Neuronal stem cell (in vitro differentiated cells): ENCODE data around the gene AKAP9.

Experiments used
- DNase-seq: peaks from one replicate; pipeline ENCODE4 v3.0.0-alpha.2; 2013; ENCODE audit warnings: low spot score
- H2AFZ ChIP-seq: one replicate; pipeline ENCODE4 v1.6.1; 2013; ENCODE audit warnings: mild to moderate bottlenecking, low read length, inconsistent platforms
- H2AK5ac ChIP-seq: 2 replicates; pipeline ENCODE4 v1.6.1; 2013; ENCODE audit warnings: low read depth, mild to moderate bottlenecking, inconsistent platforms, low read length, moderate library complexity, mixed read lengths
- H2BK120ac ChIP-seq: 2 replicates; pipeline ENCODE4 v1.6.1; 2013; ENCODE audit warnings: low read depth, mild to moderate bottlenecking, inconsistent platforms, low read length, moderate library complexity, mixed read lengths
- H2BK12ac ChIP-seq: one replicate; pipeline ENCODE4 v1.6.1; 2013; ENCODE audit warnings: low read length, inconsistent platforms
- H2BK15ac ChIP-seq: 2 replicates; pipeline ENCODE4 v1.6.1; 2013; ENCODE audit warnings: mild to moderate bottlenecking, low read length, inconsistent platforms, mixed read lengths
- H2BK5ac ChIP-seq: one replicate; pipeline ENCODE4 v1.6.1; 2013; ENCODE audit warnings: inconsistent platforms, mild to moderate bottlenecking, low read length, moderate library complexity
- H3K14ac ChIP-seq: one replicate; pipeline ENCODE4 v1.6.1; 2013; ENCODE audit warnings: low read length, inconsistent platforms
- H3K18ac ChIP-seq: 2 replicates; pipeline ENCODE4 v1.6.1; 2013; ENCODE audit warnings: low read length, inconsistent platforms
- H3K23ac ChIP-seq: 2 replicates; pipeline ENCODE4 v1.6.1; 2013; ENCODE audit warnings: low read depth, mild to moderate bottlenecking, mixed read lengths, low read length, inconsistent platforms; ENCODE audit not compliant: poor library complexity
- H3K27ac ChIP-seq: replicated peaks from 3 replicates; pipeline ENCODE4 v1.5.1; 2013; ENCODE audit warnings: low read length, inconsistent platforms
- H3K27me3 ChIP-seq, 3 experiments: 2 replicates each; pipeline ENCODE4 v1.6.1; 2013; ENCODE audit warnings: low read length in 3 of 3, mild to moderate bottlenecking in 2 of 3, inconsistent platforms in 1 of 3, low read depth in 1 of 3, mixed read lengths in 1 of 3, moderate library complexity in 1 of 3; ENCODE audit not compliant: control insufficient read depth in 3 of 3, insufficient read depth in 3 of 3
- H3K36me3 ChIP-seq, 2 donors: replicated peaks in 1 of 2; 2 replicates each; pipeline ENCODE4 v1.6.1; 2013; ENCODE audit warnings: low read length in 2 of 2; ENCODE audit not compliant: control insufficient read depth in 2 of 2, insufficient read depth in 2 of 2
- H3K4ac ChIP-seq: 2 replicates; pipeline ENCODE4 v1.6.1; 2013; ENCODE audit warnings: inconsistent platforms, mild to moderate bottlenecking, low read length, moderate library complexity
- H3K4me1 ChIP-seq, 2 donors: 1 replicate in 1 of 2; 2 replicates in 1 of 2; pipeline ENCODE4 v1.6.1; 2013; ENCODE audit warnings: low read length in 2 of 2, low read depth in 1 of 2; ENCODE audit not compliant: control insufficient read depth in 2 of 2, insufficient read depth in 1 of 2
- H3K4me2 ChIP-seq: one replicate; pipeline ENCODE4 v1.6.1; 2013; ENCODE audit warnings: mild to moderate bottlenecking, low read length, inconsistent platforms; ENCODE audit not compliant: insufficient read depth, poor library complexity, severe bottlenecking
- H3K4me3 ChIP-seq, 2 donors: 2 replicates each; pipeline ENCODE4 v1.5.1; 2013; ENCODE audit warnings: low read length in 2 of 2, mild to moderate bottlenecking in 2 of 2, inconsistent platforms in 1 of 2, moderate library complexity in 1 of 2
- H3K79me1 ChIP-seq: one replicate; pipeline ENCODE4 v1.6.1; 2013; ENCODE audit warnings: low read depth, mild to moderate bottlenecking, inconsistent platforms, low read length, moderate library complexity
- H3K9ac ChIP-seq: one replicate; pipeline ENCODE4 v1.6.1; 2013; ENCODE audit warnings: mild to moderate bottlenecking, low read depth, low read length, inconsistent platforms; ENCODE audit not compliant: poor library complexity
- H3K9me3 ChIP-seq, 2 donors: replicated peaks in 1 of 2; 2 replicates each; pipeline versions ENCODE3 to v1.6.1; 2013; ENCODE audit warnings: low read length in 2 of 2, mild to moderate bottlenecking in 2 of 2, inconsistent platforms in 1 of 2, low read depth in 1 of 2, mixed read lengths in 1 of 2, moderate library complexity in 1 of 2; ENCODE audit not compliant: control insufficient read depth in 2 of 2, insufficient read depth in 1 of 2
- H4K8ac ChIP-seq: one replicate; pipeline ENCODE4 v1.6.1; 2013; ENCODE audit warnings: low read depth, mild to moderate bottlenecking, inconsistent platforms, low read length, moderate library complexity
- H4K91ac ChIP-seq: one replicate; pipeline ENCODE4 v1.6.1; 2013; ENCODE audit warnings: low read length, low read depth, mild to moderate bottlenecking, inconsistent platforms; ENCODE audit not compliant: poor library complexity
- WGBS, 2 donors: extraction: QIAGEN DNeasy Blood & Tissue Kit; methylation state at CpG; one replicate each; pipeline ENCODE4 v1.1.7; 2013; ENCODE audit warnings: missing lambda C conversion rate in 2 of 2, mixed read lengths in 1 of 2; ENCODE audit not compliant: insufficient read length in 2 of 2, insufficient replicate concordance in 1 of 2; ENCODE audit errors: extremely low coverage in 2 of 2; 5-methylcytosine and 5-hydroxymethylcytosine counted together

Gene AKAP9

GRCh38 chr7:91995391-91996105 is 54.9 kb downstream of the AKAP9 start:
- no peak overlapping the region for H4K91ac ChIP-seq
- H3K27ac ChIP-seq = no peak overlapping the region
- H3K18ac ChIP-seq = no peak overlapping the region
- no peaks in the 10 kb centered on the region for H3K27me3 ChIP-seq
- no peak for DNase-seq
- no peak overlapping the region for H2BK15ac ChIP-seq
- H2BK12ac ChIP-seq = no peak overlapping the region
- H3K23ac ChIP-seq = no peak overlapping the region
- H3K14ac ChIP-seq = no peak overlapping the region
- H2AK5ac ChIP-seq = no peak overlapping the region
- no peak overlapping the region for H2AFZ ChIP-seq
- WGBS, 2 donors = no CpG with 5 or more reads among the region's 2 CpGs
- no peak overlapping the region for H2BK5ac ChIP-seq
- H3K79me1 ChIP-seq = no peaks in the 10 kb centered on the region
- no peak overlapping the region for H2BK120ac ChIP-seq
- H3K9me3 ChIP-seq = no peaks in the 10 kb centered on the region
- H3K9ac ChIP-seq = no peak overlapping the region
- H3K4me3 ChIP-seq = no peak overlapping the region
- no peak overlapping the region for H3K4ac ChIP-seq
- no peak overlapping the region for H3K4me2 ChIP-seq
- H4K8ac ChIP-seq = no peak overlapping the region
- H3K36me3 ChIP-seq = peaks cover 10 to 74% of the 10 kb centered on the region in 2 donors
- H3K4me1 ChIP-seq = no peaks in the 10 kb centered on the region

- no CpG with 5 or more reads among the region's 2 CpGs for WGBS, 2 donors
Measured at GRCh38 chr7:91999631-92000565, 59.2 kb downstream of the AKAP9 start.

GRCh38 chr7:92002720-92003119 is 62.1 kb downstream of the AKAP9 start:
- Histone ChIP-seq H2BK5ac (no peak overlapping the region), H4K8ac (no peak overlapping the region), H3K18ac (no peak overlapping the region), H2AK5ac (no peak overlapping the region), H3K4me3 (no peak overlapping the region), H3K9me3 (peaks cover 0 to 19% of the 10 kb centered on the region in 2 donors), H2BK120ac (no peak overlapping the region), H3K4me2 (no peak overlapping the region), H4K91ac (no peak overlapping the region), H3K4ac (no peak overlapping the region), H2BK15ac (no peak overlapping the region), H3K9ac (no peak overlapping the region), H3K4me1 (no peaks in the 10 kb centered on the region), H3K14ac (no peak overlapping the region), H3K36me3 (peaks cover 2 to 83% of the 10 kb centered on the region in 2 donors), H2BK12ac (no peak overlapping the region), H3K23ac (no peak overlapping the region), H2AFZ (no peak overlapping the region), H3K27me3 (no peaks in the 10 kb centered on the region), H3K79me1 (no peaks in the 10 kb centered on the region), H3K27ac (no peak overlapping the region)
- no peak for DNase-seq
- no CpG with 5 or more reads among the region's 1 CpG for WGBS, 2 donors

More at GRCh38 chr7:91999631-92000565, 59.2 kb downstream of the AKAP9 start:
- H4K8ac ChIP-seq = no peak overlapping the region
- H3K9ac ChIP-seq = no peak overlapping the region
- H3K18ac ChIP-seq = no peak overlapping the region
- H3K4ac ChIP-seq = no peak overlapping the region
- no peaks in the 10 kb centered on the region for H3K4me1 ChIP-seq
- no peak overlapping the region for H2BK12ac ChIP-seq
- no peak overlapping the region for H2BK15ac ChIP-seq
- no peak for DNase-seq
- H4K91ac ChIP-seq = no peak overlapping the region
- no peak overlapping the region for H2BK5ac ChIP-seq
- no peak overlapping the region for H3K14ac ChIP-seq
- no peaks in the 10 kb centered on the region for H3K79me1 ChIP-seq
- H3K23ac ChIP-seq = no peak overlapping the region
- peaks cover 0 to 4% of the 10 kb centered on the region in 2 donors for H3K9me3 ChIP-seq
- H3K4me2 ChIP-seq = no peak overlapping the region
- no peak overlapping the region for H3K27ac ChIP-seq
- H2AFZ ChIP-seq = no peak overlapping the region
- no peaks in the 10 kb centered on the region for H3K27me3 ChIP-seq
- H3K36me3 ChIP-seq = peaks cover 6 to 85% of the 10 kb centered on the region in 2 donors
- H2AK5ac ChIP-seq = no peak overlapping the region
- no peak overlapping the region for H3K4me3 ChIP-seq
- H2BK120ac ChIP-seq = no peak overlapping the region

- no peak overlapping the region for H3K4ac ChIP-seq
- H3K4me1 ChIP-seq = no peaks in the 10 kb centered on the region
- H3K14ac ChIP-seq = no peak overlapping the region
- H2AK5ac ChIP-seq = no peak overlapping the region
- no peak overlapping the region for H3K18ac ChIP-seq
- DNase-seq = no peak
- H4K8ac ChIP-seq = no peak overlapping the region
- no peak overlapping the region for H2BK15ac ChIP-seq
- peaks cover 1 to 45% of the 10 kb centered on the region in 2 donors for H3K9me3 ChIP-seq
- H2AFZ ChIP-seq = no peak overlapping the region
- no CpG with 5 or more reads among the region's 2 CpGs for WGBS, 2 donors
- no peak overlapping the region for H2BK12ac ChIP-seq
- no peak overlapping the region for H3K27ac ChIP-seq
- no peak overlapping the region for H3K4me3 ChIP-seq
- H3K9ac ChIP-seq = no peak overlapping the region
- H3K79me1 ChIP-seq = no peaks in the 10 kb centered on the region
- H2BK5ac ChIP-seq = no peak overlapping the region
- H3K27me3 ChIP-seq = no peaks in the 10 kb centered on the region
- no peak overlapping the region for H4K91ac ChIP-seq
- no peak overlapping the region for H3K4me2 ChIP-seq
- H3K23ac ChIP-seq = no peak overlapping the region
- no peak overlapping the region for H2BK120ac ChIP-seq
- H3K36me3 ChIP-seq = peaks cover 4 to 81% of the 10 kb centered on the region in 2 donors
Measured at GRCh38 chr7:92006046-92006445, 65.4 kb downstream of the AKAP9 start.
